ENCODE results near the gene SLC5A11. TPM values are rescaled to one million over a fixed set of nuclear protein-coding genes. Genes with fewer than 3 reads are reported as not detected.

The SLC5A11 gene
- total RNA-seq, 4 donors from 2014 or later, result not detected

DNA sequence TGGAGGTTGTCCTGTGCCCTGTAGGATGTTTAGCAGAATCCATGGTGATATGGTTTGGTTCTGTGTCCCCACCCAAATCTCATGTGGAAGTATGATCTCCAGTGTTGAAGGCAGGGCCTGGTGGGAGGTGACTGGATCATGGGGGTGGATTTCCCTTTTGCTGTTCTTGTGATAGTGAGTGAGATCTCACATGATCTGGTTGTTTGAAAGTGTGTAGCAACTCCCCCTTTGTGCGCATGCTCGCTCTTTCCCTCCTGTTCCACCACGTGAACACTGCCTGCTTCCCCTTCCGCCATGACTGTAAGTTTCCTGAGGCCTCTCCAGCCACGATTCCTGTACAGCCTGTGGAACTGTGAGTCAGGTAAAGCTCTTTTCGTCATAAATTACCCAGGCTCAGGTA, 107.5 kb downstream of the SLC5A11 start:
- peaks cover 61 to 99% (median 94%) of the 10 kb centered on the region in 4 donors for H3K36me3 ChIP-seq
- H3K9me3 ChIP-seq, result no peaks in the 10 kb centered on the region
- 95% methylated on average over 6 of the region's 6 CpGs for WGBS
- no peak overlapping the region for H3K27ac ChIP-seq (replicated peaks in 1 of 4)
- H3K27me3 ChIP-seq, result no peaks in the 10 kb centered on the region
- no peaks in the 10 kb centered on the region for H3K4me1 ChIP-seq
- DNase-seq (ENCODE audit: extremely low spot score), result no peak
- intact Hi-C loops (cut with DNase I), result no loop called here
- TF ChIP-seq POLR2AphosphoS5 (IDR thresholded peaks at IDR 0.05) (no peak), EP300 (IDR thresholded peaks at IDR 0.05) (no peak), CTCF (IDR thresholded peaks at IDR 0.05) (no peak), POLR2A (IDR thresholded peaks at IDR 0.05; ENCODE audit: low read depth) (no peak)
- H3K4me3 ChIP-seq, result no peak overlapping the region

- Histone ChIP-seq H3K4me3 (no peak overlapping the region), H3K27me3 (no peaks in the 10 kb centered on the region), H3K36me3 (peaks cover 64 to 99% (median 97%) of the 10 kb centered on the region in 4 donors), H3K4me1 (no peaks in the 10 kb centered on the region), H3K27ac (replicated peaks in 1 of 4) (no peak overlapping the region), H3K9me3 (no peaks in the 10 kb centered on the region)
- WGBS, result 93% methylated on average over 5 of the region's 5 CpGs
- TF ChIP-seq POLR2A (IDR thresholded peaks at IDR 0.05; ENCODE audit: low read depth), result no peak
- TF ChIP-seq CTCF (IDR thresholded peaks at IDR 0.05), result no peak
- no peak for TF ChIP-seq EP300 (IDR thresholded peaks at IDR 0.05)
- no peak for DNase-seq (ENCODE audit: extremely low spot score)
- intact Hi-C loops (cut with DNase I), result no loop called here
Observed at GRCh38 chr16:24953721-24954120, 108.0 kb downstream of the SLC5A11 start.

- peaks cover 68 to 99% (median 98%) of the 10 kb centered on the region in 4 donors for H3K36me3 ChIP-seq
- TF ChIP-seq POLR2AphosphoS5 (IDR thresholded peaks at IDR 0.05) (no peak), POLR2A (IDR thresholded peaks at IDR 0.05; ENCODE audit: low read depth) (no peak), CTCF (IDR thresholded peaks at IDR 0.05) (no peak), EP300 (IDR thresholded peaks at IDR 0.05) (no peak)
- no peaks in the 10 kb centered on the region for H3K9me3 ChIP-seq
- no peak for DNase-seq (ENCODE audit: extremely low spot score)
- 97% methylated on average over 4 of the region's 4 CpGs for WGBS
- H3K4me1 ChIP-seq, result no peaks in the 10 kb centered on the region
- H3K4me3 ChIP-seq, result no peak overlapping the region
- no peak overlapping the region for H3K27ac ChIP-seq (replicated peaks in 1 of 4)
- intact Hi-C loops (cut with DNase I), result no loop called here
- no peaks in the 10 kb centered on the region for H3K27me3 ChIP-seq
Observed at GRCh38 chr16:24954137-24954536, 108.4 kb downstream of the SLC5A11 start.

DNA sequence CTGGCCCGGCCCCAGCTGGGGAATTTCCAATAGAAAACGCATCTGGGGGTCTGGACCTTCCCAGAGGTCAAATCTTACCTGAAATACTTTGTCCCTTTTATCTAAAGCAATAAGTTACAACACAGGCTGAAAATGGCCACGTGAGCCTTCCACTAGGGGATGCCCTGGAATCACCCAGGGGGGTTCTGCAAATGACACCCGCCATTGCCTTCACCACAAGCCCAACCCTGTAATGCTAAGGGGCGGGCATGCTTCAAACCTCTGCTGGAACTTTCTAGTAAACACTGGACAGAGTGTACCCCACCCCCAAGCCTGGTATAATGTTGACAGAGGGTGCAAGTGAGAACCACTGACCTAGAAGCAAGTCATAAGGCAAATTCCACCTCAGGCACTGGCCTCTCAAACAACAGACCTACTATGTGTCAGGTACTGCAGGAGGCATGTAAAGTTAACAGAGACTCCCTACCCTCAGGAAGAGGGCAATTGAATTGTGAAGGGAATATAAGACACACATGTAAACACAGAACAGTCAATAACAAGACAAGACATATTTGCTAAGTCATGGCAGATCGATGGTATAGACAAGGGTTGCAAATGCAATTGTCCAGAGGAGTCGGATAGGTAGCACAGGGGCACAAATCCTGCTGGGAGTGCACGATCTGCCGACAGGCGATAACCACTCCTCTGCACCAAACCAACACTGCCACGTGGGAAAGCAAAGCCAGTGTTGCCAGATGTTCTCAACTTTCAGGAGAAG, 110.4 kb downstream of the SLC5A11 start:
- peaks cover 68 to 100% (median 98%) of the 10 kb centered on the region in 4 donors for H3K36me3 ChIP-seq

More for the DNA sequence above, 110.4 kb downstream of the SLC5A11 start:
- no peak for DNase-seq (ENCODE audit: extremely low spot score)
- Histone ChIP-seq H3K4me1 (no peaks in the 10 kb centered on the region), H3K9me3 (no peaks in the 10 kb centered on the region), H3K27me3 (no peaks in the 10 kb centered on the region), H3K4me3 (no peak overlapping the region), H3K27ac (replicated peaks in 1 of 4) (no peak overlapping the region)
- WGBS, result 81% methylated on average over 11 of the region's 11 CpGs
- TF ChIP-seq CTCF (IDR thresholded peaks at IDR 0.05) (no peak), EP300 (IDR thresholded peaks at IDR 0.05) (no peak), POLR2A (IDR thresholded peaks at IDR 0.05; ENCODE audit: low read depth) (no peak), POLR2AphosphoS5 (IDR thresholded peaks at IDR 0.05) (no peak)
- intact Hi-C loops (cut with DNase I), result no loop called here
